A673 (cell line): ENCODE data around the gene NDC80.
"Not testable (repeated sequence)": the region's sequence is repeated elsewhere in the genome, so short reads cannot be mapped to it uniquely, and the experiment has no call there.

Experiments
- EZH2 ChIP-seq: fragments of 200-600 bp; sonication (generic); IDR thresholded peaks from 2 replicates; pipeline ENCODE4 v1.6.1; 2017; ENCODE audit warnings: borderline replicate concordance, low read depth, mild to moderate bottlenecking, mixed read lengths, antibody characterized with exemption, low read length; ENCODE audit not compliant: poor library complexity, severe bottlenecking
- TF ChIP-seq, protein P1 (sequence below): fragments of 300-800, 200-600 bp; sonication (generic); conservative IDR thresholded peaks from 2 replicates; pipeline ENCODE4 v1.5.1; 2017; ENCODE audit warnings: low read depth, mild to moderate bottlenecking, antibody characterized with exemption, low read length, moderate library complexity, mixed read lengths

- TF ChIP-seq, protein P1, sequence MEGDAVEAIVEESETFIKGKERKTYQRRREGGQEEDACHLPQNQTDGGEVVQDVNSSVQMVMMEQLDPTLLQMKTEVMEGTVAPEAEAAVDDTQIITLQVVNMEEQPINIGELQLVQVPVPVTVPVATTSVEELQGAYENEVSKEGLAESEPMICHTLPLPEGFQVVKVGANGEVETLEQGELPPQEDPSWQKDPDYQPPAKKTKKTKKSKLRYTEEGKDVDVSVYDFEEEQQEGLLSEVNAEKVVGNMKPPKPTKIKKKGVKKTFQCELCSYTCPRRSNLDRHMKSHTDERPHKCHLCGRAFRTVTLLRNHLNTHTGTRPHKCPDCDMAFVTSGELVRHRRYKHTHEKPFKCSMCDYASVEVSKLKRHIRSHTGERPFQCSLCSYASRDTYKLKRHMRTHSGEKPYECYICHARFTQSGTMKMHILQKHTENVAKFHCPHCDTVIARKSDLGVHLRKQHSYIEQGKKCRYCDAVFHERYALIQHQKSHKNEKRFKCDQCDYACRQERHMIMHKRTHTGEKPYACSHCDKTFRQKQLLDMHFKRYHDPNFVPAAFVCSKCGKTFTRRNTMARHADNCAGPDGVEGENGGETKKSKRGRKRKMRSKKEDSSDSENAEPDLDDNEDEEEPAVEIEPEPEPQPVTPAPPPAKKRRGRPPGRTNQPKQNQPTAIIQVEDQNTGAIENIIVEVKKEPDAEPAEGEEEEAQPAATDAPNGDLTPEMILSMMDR = peak; percentile 66
- not testable (repeated sequence) for TF ChIP-seq EZH2
Measured at GRCh38 chr18:2541925-2542563, 29.3 kb upstream of the NDC80 start.
